ENCODE measurements around the gene ANG.
A peak's percentile ranks its signal among the peaks of the same experiment; 100 is the strongest.
"Not testable (repeated sequence)": the region's sequence is repeated elsewhere in the genome, so short reads cannot be mapped to it uniquely, and the experiment has no call there.

The ANG gene

GRCh38 chr14:20661197-20661596 lies 27.4 kb upstream of the ANG start:
- TF ChIP-seq CTCF (conservative IDR thresholded peaks at IDR 0.05; ENCODE audit: low read depth, low read length), result no peak
- no peak overlapping the region for H3K4me3 ChIP-seq (ENCODE audit: low read depth, low read length)
- DNase-seq (ENCODE audit: low read depth), result no peak

- no peak overlapping the region for H3K4me3 ChIP-seq (ENCODE audit: low read depth, low read length)
- peak; percentile 72 for DNase-seq (ENCODE audit: low read depth)
These were observed 25.4 kb upstream of the ANG start for GRCh38 chr14:20662968-20663732.

GRCh38 chr14:20666400-20666961 lies 22.1 kb upstream of the ANG start:
- not testable (repeated sequence) for DNase-seq (ENCODE audit: low read depth); H3K4me3 ChIP-seq (ENCODE audit: low read depth, low read length)

More at GRCh38 chr14:20662968-20663732, 25.4 kb upstream of the ANG start:
- peak; percentile 51 for TF ChIP-seq CTCF (conservative IDR thresholded peaks at IDR 0.05; ENCODE audit: low read depth, low read length)

- DNase-seq (ENCODE audit: low read depth), result no peak
- no peak for TF ChIP-seq CTCF (conservative IDR thresholded peaks at IDR 0.05; ENCODE audit: low read depth, low read length)
- H3K4me3 ChIP-seq (ENCODE audit: low read depth, low read length), result no peak overlapping the region
These were observed 20.6 kb upstream of the ANG start for GRCh38 chr14:20667957-20668356.

- no peak for TF ChIP-seq CTCF (conservative IDR thresholded peaks at IDR 0.05; ENCODE audit: low read depth, low read length)
- H3K4me3 ChIP-seq (ENCODE audit: low read depth, low read length), result no peak overlapping the region
- DNase-seq (ENCODE audit: low read depth), result no peak
These were observed 19.6 kb upstream of the ANG start for GRCh38 chr14:20668969-20669368.

- no peak for DNase-seq (ENCODE audit: low read depth)
- no peak for TF ChIP-seq CTCF (conservative IDR thresholded peaks at IDR 0.05; ENCODE audit: low read depth, low read length)
- H3K4me3 ChIP-seq (ENCODE audit: low read depth, low read length), result no peak overlapping the region
These were observed 16.8 kb upstream of the ANG start for GRCh38 chr14:20671597-20672283.

- no peak for DNase-seq (ENCODE audit: low read depth)
- H3K4me3 ChIP-seq (ENCODE audit: low read depth, low read length), result no peak overlapping the region
- no peak for TF ChIP-seq CTCF (conservative IDR thresholded peaks at IDR 0.05; ENCODE audit: low read depth, low read length)
These were observed 12.9 kb upstream of the ANG start for GRCh38 chr14:20675669-20676068.

All from choroid plexus epithelial cell (primary cell).